ENCODE results near the gene PPARG. TPM values are rescaled to one million over a fixed set of nuclear protein-coding genes. Genes with fewer than 3 reads are reported as not detected.

Gene PPARG
- total RNA-seq, 1 donor from 2014 or later: 2.5 TPM

DNA sequence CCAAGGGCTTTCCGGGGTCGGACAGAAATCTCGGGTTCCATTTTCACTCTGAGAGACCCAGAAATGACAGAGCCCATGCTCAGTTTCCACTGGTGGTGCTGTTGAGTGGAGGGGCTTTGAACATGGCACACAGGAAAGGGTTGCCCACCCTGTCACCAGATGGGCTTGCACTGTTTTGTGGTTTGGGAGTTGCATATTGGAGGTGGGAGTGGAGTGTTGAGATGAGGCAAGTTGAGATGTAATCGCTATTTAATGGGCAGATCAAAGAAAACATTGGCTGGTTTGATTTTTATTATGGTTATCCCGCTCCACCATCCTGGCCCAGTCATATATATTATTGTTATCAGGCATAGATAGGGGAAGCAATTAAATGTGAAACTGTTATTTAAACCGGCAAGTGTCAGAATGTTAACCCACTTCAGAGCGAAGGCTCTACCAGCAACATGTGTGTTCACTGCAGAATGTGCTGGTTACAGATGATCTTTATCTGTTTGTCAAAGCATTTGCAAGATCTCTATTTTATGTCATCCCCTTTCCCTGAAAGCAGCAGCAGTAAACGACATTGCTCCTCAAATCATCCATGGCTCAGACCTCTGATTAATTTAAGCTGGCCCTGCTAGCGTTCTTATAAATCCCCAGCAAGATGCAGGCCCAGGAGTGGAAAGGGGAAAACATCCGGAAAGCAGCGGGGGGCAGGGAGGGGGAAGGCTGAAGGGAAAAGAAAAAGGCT lies 137.1 kb downstream of the PPARG start:
- no peak overlapping the region for H3K4me3 Mint-ChIP-seq

GRCh38 chr3:12427551-12427950 lies 138.7 kb downstream of the PPARG start:
- H3K36me3 Mint-ChIP-seq (ENCODE audit: low read depth): no peaks in the 10 kb centered on the region
- H3K9me3 Mint-ChIP-seq: no peaks in the 10 kb centered on the region
- H3K4me3 Mint-ChIP-seq: no peak overlapping the region
- intact Hi-C loops (cut with micrococcal nuclease): no loop called here
- peaks cover 4% of the 10 kb centered on the region for H3K27me3 Mint-ChIP-seq (ENCODE audit: insufficient read depth)
- H3K4me1 Mint-ChIP-seq (ENCODE audit: low read depth): no peaks in the 10 kb centered on the region
- no peak overlapping the region for H3K27ac Mint-ChIP-seq
- no peak for DNase-seq (ENCODE audit: low spot score)

More for the DNA sequence above, 137.1 kb downstream of the PPARG start:
- intact Hi-C loops (cut with micrococcal nuclease): no loop called here
- no peaks in the 10 kb centered on the region for H3K9me3 Mint-ChIP-seq
- H3K27me3 Mint-ChIP-seq (ENCODE audit: insufficient read depth): peaks cover 5% of the 10 kb centered on the region
- no peak for DNase-seq (ENCODE audit: low spot score)
- H3K36me3 Mint-ChIP-seq (ENCODE audit: low read depth): no peaks in the 10 kb centered on the region
- no peak overlapping the region for H3K27ac Mint-ChIP-seq
- H3K4me1 Mint-ChIP-seq (ENCODE audit: low read depth): no peaks in the 10 kb centered on the region

GRCh38 chr3:12428126-12428525 lies 139.3 kb downstream of the PPARG start:
- DNase-seq (ENCODE audit: low spot score): no peak
- H3K9me3 Mint-ChIP-seq: no peaks in the 10 kb centered on the region
- no peak overlapping the region for H3K27ac Mint-ChIP-seq
- H3K4me1 Mint-ChIP-seq (ENCODE audit: low read depth): no peaks in the 10 kb centered on the region
- H3K27me3 Mint-ChIP-seq (ENCODE audit: insufficient read depth): peaks cover 4% of the 10 kb centered on the region
- H3K36me3 Mint-ChIP-seq (ENCODE audit: low read depth): no peaks in the 10 kb centered on the region
- intact Hi-C loops (cut with micrococcal nuclease): no loop called here
- H3K4me3 Mint-ChIP-seq: no peak overlapping the region

GRCh38 chr3:12430086-12430485 lies 141.2 kb downstream of the PPARG start:
- intact Hi-C loops (cut with micrococcal nuclease): no loop called here
- Mint-ChIP-seq H3K4me1 (ENCODE audit: low read depth) (no peaks in the 10 kb centered on the region), H3K27me3 (ENCODE audit: insufficient read depth) (peaks cover 10% of the 10 kb centered on the region), H3K9me3 (no peaks in the 10 kb centered on the region), H3K27ac (no peak overlapping the region), H3K4me3 (no peak overlapping the region), H3K36me3 (ENCODE audit: low read depth) (no peaks in the 10 kb centered on the region)
- DNase-seq (ENCODE audit: low spot score): no peak

DNA sequence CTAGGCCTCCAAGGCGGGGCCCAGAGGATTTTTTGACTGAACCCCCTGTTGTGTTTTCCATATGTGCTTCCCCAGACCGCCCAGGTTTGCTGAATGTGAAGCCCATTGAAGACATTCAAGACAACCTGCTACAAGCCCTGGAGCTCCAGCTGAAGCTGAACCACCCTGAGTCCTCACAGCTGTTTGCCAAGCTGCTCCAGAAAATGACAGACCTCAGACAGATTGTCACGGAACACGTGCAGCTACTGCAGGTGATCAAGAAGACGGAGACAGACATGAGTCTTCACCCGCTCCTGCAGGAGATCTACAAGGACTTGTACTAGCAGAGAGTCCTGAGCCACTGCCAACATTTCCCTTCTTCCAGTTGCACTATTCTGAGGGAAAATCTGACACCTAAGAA lies 145.0 kb downstream of the PPARG start:
- intact Hi-C loops (cut with micrococcal nuclease): no loop called here
- H3K36me3 Mint-ChIP-seq (ENCODE audit: low read depth): no peaks in the 10 kb centered on the region
- H3K27me3 Mint-ChIP-seq (ENCODE audit: insufficient read depth): peaks cover 15% of the 10 kb centered on the region
- DNase-seq (ENCODE audit: low spot score): no peak
- no peak overlapping the region for H3K27ac Mint-ChIP-seq
- H3K4me3 Mint-ChIP-seq: no peak overlapping the region
- no peaks in the 10 kb centered on the region for H3K4me1 Mint-ChIP-seq (ENCODE audit: low read depth)
- no peaks in the 10 kb centered on the region for H3K9me3 Mint-ChIP-seq

DNA sequence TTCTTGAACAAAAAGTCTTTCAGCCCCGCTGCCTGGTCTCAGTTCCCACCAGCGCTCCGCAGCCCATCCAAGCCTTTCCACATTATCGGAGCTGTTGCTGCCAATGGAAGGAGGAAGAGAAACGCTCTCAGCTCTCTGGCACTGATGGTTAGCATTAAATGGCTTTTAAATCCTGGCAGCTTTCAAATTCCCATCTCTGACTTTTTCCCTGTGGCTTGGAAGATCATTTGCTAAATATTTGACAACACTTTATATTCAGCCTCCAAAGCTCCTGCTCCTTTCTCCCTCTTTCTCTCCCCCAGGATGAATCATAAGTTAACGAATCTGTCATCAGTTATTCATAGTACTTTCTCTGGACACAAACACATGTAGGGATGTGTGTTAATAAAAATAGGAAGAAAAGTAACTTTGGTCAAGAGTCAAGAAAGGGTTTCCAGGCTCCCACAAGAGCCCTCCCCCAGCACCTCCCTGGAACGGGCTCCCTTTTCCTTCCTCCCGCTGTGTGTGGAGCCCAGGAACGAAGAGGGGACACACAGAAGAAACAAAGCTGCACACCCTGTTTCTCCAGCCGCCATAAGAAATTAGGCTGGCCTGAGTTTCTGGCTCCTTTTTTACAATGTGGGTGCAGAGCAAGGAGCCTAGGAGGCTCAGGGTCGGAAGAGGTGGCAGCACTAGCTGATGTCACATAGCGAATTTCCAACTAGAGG lies 147.8 kb downstream of the PPARG start:
- H3K4me3 Mint-ChIP-seq: no peak overlapping the region
- peaks cover 13% of the 10 kb centered on the region for H3K27me3 Mint-ChIP-seq (ENCODE audit: insufficient read depth)
- no peaks in the 10 kb centered on the region for H3K4me1 Mint-ChIP-seq (ENCODE audit: low read depth)
- intact Hi-C loops (cut with micrococcal nuclease): no loop called here
- H3K27ac Mint-ChIP-seq: no peak overlapping the region
- no peaks in the 10 kb centered on the region for H3K9me3 Mint-ChIP-seq
- no peaks in the 10 kb centered on the region for H3K36me3 Mint-ChIP-seq (ENCODE audit: low read depth)
- DNase-seq (ENCODE audit: low spot score): no peak

DNA sequence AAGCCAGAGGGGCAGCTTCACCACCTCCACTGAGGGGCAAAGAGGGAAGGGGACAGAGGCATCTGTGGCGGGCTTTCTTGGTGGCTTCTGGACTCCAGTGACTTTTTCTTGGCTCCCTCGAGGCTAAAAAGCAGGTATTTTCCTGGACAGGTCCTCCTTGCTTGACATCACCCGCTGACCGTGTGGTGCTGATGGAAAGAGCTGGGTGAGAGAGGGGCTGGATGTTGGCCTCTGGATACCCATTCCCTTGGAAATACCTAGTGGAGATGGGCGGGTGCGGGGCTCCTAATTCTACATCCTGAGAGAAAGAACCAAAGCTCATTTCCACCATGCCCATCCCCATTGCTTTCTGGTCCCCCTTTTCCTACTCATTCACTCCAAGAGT lies 148.3 kb downstream of the PPARG start:
- DNase-seq (ENCODE audit: low spot score): no peak
- intact Hi-C loops (cut with micrococcal nuclease): no loop called here
- Mint-ChIP-seq H3K27me3 (ENCODE audit: insufficient read depth) (peaks cover 13% of the 10 kb centered on the region), H3K9me3 (no peaks in the 10 kb centered on the region), H3K27ac (no peak overlapping the region), H3K36me3 (ENCODE audit: low read depth) (no peaks in the 10 kb centered on the region), H3K4me1 (ENCODE audit: low read depth) (no peaks in the 10 kb centered on the region), H3K4me3 (no peak overlapping the region)

DNA sequence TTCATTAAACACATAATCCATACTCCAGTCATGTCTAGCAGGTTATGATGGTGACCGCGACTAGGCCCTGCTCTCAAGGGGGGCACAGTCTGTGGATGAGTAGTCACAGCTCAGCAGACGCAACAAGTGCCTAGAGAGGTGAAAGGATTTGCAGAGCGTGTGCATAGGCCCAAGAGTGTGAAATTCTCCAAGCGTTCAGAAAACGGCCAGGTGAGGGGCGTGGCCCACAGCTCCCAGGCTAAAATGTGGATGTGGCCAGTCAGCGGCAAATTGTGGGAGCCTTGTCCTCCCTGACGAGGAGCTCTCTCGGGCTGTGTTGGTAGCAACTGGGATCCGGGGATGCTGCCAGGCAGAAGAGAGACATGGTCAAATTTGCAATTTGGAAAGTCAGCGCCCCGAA lies 149.0 kb downstream of the PPARG start:
- no peaks in the 10 kb centered on the region for H3K9me3 Mint-ChIP-seq
- no peaks in the 10 kb centered on the region for H3K4me1 Mint-ChIP-seq (ENCODE audit: low read depth)
- no peak overlapping the region for H3K27ac Mint-ChIP-seq
- peaks cover 13% of the 10 kb centered on the region for H3K27me3 Mint-ChIP-seq (ENCODE audit: insufficient read depth)
- no peak overlapping the region for H3K4me3 Mint-ChIP-seq
- no peak for DNase-seq (ENCODE audit: low spot score)
- H3K36me3 Mint-ChIP-seq (ENCODE audit: low read depth): no peaks in the 10 kb centered on the region
- intact Hi-C loops (cut with micrococcal nuclease): no loop called here

- no peak for DNase-seq (ENCODE audit: low spot score)
- Mint-ChIP-seq H3K27ac (no peak overlapping the region), H3K4me1 (ENCODE audit: low read depth) (no peaks in the 10 kb centered on the region), H3K27me3 (ENCODE audit: insufficient read depth) (peaks cover 13% of the 10 kb centered on the region), H3K36me3 (ENCODE audit: low read depth) (no peaks in the 10 kb centered on the region), H3K4me3 (no peak overlapping the region), H3K9me3 (no peaks in the 10 kb centered on the region)
- intact Hi-C loops (cut with micrococcal nuclease): no loop called here
These were observed 149.4 kb downstream of the PPARG start for GRCh38 chr3:12438318-12438717.

DNA sequence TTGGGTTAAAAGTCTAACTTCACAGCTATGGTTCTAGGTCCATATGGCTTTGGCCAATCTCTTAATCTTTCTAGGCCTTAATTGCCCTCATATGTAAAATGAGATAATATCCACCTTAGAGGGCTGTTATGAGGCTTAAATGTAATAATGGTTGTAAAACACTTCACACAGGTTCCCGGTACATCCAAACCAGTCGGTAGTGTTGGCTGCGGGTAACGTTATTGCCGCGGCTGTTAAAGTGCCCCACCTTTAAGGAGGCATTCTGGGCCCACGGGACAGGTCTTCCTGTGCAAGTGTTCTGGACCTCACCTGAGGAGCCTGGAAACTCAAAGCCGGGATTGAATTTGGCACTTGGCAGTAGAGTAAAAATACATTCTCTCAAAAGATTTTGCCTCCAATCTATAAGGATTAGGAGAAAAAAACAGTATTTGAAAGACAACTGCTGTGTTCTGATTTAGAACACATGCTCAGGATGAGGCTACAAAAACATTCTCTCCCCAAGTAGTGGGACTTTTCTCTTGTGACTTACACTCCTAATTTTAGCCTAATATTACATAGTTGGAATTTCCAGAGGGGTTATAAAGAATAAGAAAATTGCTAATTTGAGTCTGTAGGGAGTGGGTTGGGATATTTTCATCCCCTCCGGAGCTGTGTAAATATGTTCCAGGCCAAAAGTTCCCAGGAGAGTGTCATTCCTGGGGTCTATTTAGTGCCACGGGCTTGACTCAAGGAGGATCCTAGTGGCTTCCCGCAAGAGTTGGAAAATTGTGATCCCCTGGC lies 150.5 kb downstream of the PPARG start:
- peaks cover 9% of the 10 kb centered on the region for H3K27me3 Mint-ChIP-seq (ENCODE audit: insufficient read depth)
- intact Hi-C loops (cut with micrococcal nuclease): no loop called here
- DNase-seq (ENCODE audit: low spot score): no peak
- H3K36me3 Mint-ChIP-seq (ENCODE audit: low read depth): no peaks in the 10 kb centered on the region
- H3K4me1 Mint-ChIP-seq (ENCODE audit: low read depth): no peaks in the 10 kb centered on the region
- H3K4me3 Mint-ChIP-seq: no peak overlapping the region
- no peaks in the 10 kb centered on the region for H3K9me3 Mint-ChIP-seq
- H3K27ac Mint-ChIP-seq: no peak overlapping the region

DNA sequence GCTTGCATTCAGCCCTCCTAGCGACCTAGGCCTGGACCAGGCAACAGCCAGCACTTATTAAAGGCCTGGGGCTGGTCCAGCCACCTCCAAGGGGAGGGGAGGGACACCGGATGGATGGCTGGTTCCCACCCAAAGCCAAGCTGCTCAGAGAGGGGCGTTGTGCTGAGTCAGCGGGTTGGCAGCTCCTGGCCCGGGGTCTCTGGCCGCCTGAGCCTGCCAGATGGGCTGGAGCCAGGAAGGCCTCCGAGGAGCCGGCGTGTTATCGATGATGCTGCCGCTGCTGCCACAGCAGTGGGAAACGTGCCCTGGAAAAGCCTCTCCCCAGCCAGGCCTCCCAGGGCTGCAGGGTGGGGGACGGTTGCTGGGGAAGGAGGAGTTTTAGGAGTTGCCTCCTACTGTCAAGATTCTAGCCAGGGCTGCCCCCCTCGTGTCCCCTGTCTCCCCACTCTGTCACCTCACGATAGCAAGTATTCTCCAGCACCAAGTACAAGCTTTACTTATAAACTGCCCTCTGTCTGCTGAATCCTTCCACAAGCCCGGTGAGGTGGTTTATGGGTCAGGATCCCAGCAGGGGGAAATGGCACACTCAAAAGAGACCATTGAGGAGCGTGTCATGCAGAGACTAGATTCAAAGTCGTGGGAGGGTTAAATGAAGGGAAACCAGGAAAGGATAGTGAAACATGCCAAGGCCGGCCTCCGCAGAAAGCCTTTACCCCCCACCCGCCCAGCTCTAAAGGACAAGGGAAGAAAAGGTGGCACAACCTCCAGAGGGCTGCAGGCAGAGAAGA lies 152.3 kb downstream of the PPARG start:
- Mint-ChIP-seq H3K36me3 (ENCODE audit: low read depth) (no peaks in the 10 kb centered on the region), H3K4me1 (ENCODE audit: low read depth) (no peaks in the 10 kb centered on the region), H3K27ac (no peak overlapping the region), H3K27me3 (ENCODE audit: insufficient read depth) (peaks cover 5% of the 10 kb centered on the region), H3K4me3 (no peak overlapping the region), H3K9me3 (no peaks in the 10 kb centered on the region)
- intact Hi-C loops (cut with micrococcal nuclease): no loop called here
- no peak for DNase-seq (ENCODE audit: low spot score)

GRCh38 chr3:12442654-12443501 lies 154.0 kb downstream of the PPARG start:
- Mint-ChIP-seq H3K4me3 (no peak overlapping the region), H3K27ac (no peak overlapping the region), H3K9me3 (no peaks in the 10 kb centered on the region), H3K4me1 (ENCODE audit: low read depth) (no peaks in the 10 kb centered on the region), H3K36me3 (ENCODE audit: low read depth) (no peaks in the 10 kb centered on the region), H3K27me3 (ENCODE audit: insufficient read depth) (peaks cover 2% of the 10 kb centered on the region)
- intact Hi-C loops (cut with micrococcal nuclease): no loop called here
- no peak for DNase-seq (ENCODE audit: low spot score)

Data from activated T-helper 1 cell treated with anti-CD3 and anti-CD28 coated beads, Interleukin-12 subunit alpha, Interleukin-12 subunit beta, Interleukin-2, Interleukin-4 antibody, amounts not matched to agents 30 ng/mL and 10 ng/mL and 1 ng/mL, durations not matched to agents 14 hours and 24 hours and 36 hours (primary cell).